Activated CD4-positive, alpha-beta T cell treated with anti-CD3 and anti-CD28 coated beads for 48 hours (primary cell): ENCODE data around the gene PILRB.
"Not testable (repeated sequence)": the region's sequence is repeated elsewhere in the genome, so short reads cannot be mapped to it uniquely, and the experiment has no call there.

Experiments
- DNase-seq: peaks from one replicate; pipeline ENCODE4 v3.0.0-alpha.2; 2020

Gene PILRB

GRCh38 chr7:100358027-100358856 is at the start of gene PILRB:
Gene PILRB (plus strand): TSS chr7:100358117. CDS start chr7:100358303, 186 bp downstream.
- no peak for DNase-seq

DNA sequence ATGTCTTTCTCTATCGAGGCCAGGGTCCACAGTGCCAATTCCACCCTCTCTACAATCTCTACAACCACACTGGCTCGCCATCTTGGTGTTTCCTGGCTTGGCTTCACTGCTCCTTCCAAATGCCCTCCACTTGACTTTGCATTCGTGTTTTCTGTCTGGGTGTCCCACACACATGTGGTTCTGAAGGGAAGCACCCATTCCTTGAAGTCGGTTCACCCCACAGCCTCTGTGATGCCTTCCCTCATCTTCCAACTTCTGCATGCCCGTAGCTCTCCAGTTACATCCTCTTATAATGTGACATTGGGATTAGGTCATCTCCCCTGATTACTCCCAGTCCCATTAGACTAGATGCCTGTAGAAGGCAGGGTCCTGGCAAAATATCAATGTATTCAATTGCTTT is 39.6 kb upstream of the PILRB start:
- DNase-seq: not testable (repeated sequence)

DNA sequence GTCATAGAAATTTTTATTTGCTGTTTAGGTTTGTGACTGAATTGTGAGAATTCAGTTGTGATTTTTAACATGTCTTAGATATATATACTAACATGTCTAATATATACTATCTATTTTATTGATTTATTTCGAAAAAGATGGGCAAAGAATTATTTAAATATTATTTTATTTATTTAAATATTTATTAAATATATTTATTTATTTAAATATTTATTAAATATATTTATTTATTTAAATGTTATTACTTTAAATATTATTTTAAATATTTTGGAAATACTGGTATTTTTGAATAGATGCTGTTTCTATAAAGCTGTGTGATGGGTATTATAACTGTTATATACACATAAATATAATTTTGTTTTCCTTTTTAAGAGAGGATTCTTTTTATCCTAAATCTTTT is 36.3 kb upstream of the PILRB start:
- DNase-seq: not testable (repeated sequence)

DNA sequence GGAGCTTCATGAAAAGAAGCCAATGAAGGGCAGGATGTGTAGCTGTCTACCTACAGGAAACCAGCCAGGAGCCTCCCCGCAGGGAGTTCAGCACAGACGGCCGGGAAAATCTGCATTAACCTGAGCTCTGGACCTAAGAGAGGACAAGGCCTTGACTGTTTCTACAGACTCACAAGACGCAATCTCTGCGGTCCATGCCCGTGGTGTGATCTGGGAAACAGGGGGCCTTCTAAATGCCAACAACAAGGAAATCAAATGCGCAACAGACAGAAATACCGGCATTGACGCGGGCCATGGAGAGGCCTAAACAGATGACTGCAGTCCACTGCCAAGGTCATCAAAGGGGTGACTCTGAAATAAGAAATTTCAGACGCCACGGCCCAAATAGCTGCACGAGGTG is 33.7 kb upstream of the PILRB start:
- DNase-seq: not testable (repeated sequence)

- not testable (repeated sequence) for DNase-seq
Observed at GRCh38 chr7:100325671-100326070, 32.2 kb upstream of the PILRB start.

DNA sequence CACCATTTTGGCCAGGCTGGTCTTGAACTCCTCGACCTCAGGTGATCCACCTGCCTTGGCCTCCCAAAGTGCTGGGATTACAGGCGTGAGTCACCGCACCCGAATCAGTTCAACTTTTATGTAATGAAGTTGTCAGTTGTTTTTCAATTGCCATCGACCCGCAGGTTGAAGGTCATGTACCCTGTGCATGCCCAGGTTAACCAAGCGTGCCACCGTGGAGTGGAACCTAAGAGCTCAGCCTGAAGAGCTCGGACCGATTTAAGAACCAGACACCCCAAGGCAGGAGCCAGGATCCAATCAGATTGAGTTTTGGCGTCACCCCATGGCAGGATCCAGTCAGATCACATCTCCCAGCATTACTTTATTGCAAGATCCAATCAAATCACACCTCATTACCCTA is 31.0 kb upstream of the PILRB start:
- DNase-seq: not testable (repeated sequence)

- peak; percentile 89 for DNase-seq
Observed at GRCh38 chr7:100335566-100336466, 22.1 kb upstream of the PILRB start.

GRCh38 chr7:100338083-100338696 is 19.7 kb upstream of the PILRB start:
- not testable (repeated sequence) for DNase-seq

GRCh38 chr7:100341286-100341685 is 16.6 kb upstream of the PILRB start:
- not testable (repeated sequence) for DNase-seq

- no peak for DNase-seq
Observed at GRCh38 chr7:100342765-100343164, 15.2 kb upstream of the PILRB start.

- DNase-seq: not testable (repeated sequence)
Observed at GRCh38 chr7:100344124-100344559, 13.8 kb upstream of the PILRB start.

- peak; percentile 84 for DNase-seq
Observed at GRCh38 chr7:100344560-100345287, 13.2 kb upstream of the PILRB start.

GRCh38 chr7:100345288-100345672 is 12.6 kb upstream of the PILRB start:
- peak; percentile 78 for DNase-seq

- DNase-seq: no peak
Observed at GRCh38 chr7:100346921-100347320, 11.0 kb upstream of the PILRB start.

GRCh38 chr7:100348805-100349204 is 9.1 kb upstream of the PILRB start:
- no peak for DNase-seq

DNA sequence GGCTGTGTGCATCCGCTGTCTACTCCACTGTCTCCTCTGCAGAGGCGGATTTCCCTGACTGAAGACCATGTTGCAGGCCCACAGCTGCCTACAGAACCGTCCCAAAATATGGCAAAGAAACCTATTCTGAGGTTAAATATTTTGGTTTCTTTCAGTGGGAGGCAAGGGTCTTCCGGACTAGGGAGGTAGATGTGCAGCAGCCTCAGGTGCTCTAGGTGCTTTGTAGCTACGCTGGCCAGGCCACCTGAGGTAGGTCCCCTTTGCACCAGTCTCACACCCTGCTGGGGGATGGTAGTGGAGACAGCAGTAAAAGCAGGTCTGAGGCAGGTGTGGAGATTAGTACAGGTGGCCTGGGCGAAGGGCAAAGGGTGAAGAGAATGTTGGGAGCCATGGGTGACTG is 8.2 kb upstream of the PILRB start:
- no peak for DNase-seq

DNA sequence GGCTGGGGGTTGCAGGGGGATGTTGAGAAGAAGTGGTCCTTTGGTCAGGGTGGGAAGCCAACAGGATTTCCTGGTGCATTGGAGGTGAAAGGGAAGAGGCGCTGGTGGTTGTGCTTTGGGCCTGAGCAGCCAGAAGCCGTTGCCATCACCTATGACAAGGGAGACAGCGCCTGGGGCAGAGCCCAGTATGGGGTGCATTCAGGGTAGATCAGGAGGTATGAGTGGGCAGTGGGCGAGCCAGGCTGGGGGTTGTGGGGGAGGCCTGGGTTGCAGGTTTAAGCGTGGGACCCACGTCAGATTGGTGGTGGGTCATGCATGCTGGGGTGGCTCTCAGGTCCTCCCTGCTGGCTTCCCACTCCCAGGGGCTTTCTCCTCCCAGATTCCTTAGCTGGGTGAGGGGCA is 6.3 kb upstream of the PILRB start:
- no peak for DNase-seq

- not testable (repeated sequence) for DNase-seq
Observed at GRCh38 chr7:100352230-100352781, 5.6 kb upstream of the PILRB start.

GRCh38 chr7:100352984-100353684 is 4.8 kb upstream of the PILRB start:
- DNase-seq: no peak

DNA sequence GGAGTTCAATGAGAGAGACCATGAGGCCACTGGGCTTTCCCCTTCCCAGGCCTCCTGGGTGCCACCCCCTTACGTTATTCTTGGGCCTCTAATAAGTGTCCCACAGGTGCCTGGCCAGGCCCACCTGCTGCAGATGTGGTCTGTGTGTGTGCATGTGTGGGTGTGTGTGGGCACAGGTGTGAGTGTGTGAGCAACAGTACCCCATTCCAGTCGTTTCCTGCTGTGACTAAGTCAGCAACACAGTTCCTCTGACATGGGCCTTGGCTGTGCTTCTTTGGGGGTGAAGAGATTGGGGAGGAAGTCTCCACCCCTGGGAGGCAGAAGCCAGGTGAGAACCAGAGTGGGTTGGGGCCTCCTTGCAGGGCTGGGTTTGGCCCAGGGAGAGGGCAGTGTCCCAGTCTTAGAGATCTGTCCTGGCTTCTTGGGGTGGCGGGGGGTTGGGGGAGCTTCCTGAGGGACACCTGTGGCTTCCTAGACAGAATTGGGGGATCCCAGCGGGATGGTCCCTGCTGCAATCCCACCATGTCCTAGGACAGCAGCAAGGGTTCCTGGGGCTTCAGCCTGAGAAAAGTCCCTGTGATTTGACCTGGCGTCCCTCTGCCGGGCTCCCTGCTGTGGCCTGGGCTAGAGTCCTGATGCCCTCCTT is 4.1 kb upstream of the PILRB start:
- peak; percentile 37 for DNase-seq
